ENCODE results near the gene RMND1.

DNA sequence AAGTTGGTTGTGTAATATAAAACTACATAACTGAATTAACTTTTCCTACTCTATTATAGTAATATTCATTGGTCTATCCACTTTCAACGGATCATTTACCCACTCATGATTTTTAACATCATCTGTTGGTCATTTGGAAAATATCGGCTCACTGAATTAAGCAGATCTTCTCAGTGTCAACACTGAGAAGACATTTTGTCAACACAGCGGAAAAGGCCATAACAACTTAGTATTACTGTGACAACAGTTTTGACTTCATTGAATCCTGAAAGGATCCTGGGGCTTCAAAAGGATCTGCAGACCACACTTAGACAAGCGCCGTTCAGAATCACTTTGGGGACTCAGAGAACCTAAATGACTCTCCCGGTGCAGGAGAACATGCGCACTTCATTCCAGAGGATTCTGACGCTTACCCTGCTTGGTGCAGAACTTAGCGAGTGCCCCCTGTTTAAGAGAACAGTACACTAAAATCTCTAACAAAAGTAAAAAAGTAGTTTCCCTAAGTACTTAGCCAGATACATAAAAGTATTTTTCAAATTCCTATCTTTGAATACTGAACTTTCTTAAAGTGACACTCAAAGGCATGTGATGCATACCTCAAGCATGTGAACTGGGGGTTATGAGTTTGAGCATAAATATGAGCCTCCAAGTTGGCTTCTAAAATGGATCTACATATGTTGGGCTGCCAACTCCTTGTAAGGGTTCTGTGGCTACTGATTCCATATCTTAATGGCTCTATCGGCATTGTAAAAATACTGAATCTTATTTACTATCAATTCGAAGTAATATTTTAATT is 64.6 kb downstream of the RMND1 start:
- TF ChIP-seq, protein P1, sequence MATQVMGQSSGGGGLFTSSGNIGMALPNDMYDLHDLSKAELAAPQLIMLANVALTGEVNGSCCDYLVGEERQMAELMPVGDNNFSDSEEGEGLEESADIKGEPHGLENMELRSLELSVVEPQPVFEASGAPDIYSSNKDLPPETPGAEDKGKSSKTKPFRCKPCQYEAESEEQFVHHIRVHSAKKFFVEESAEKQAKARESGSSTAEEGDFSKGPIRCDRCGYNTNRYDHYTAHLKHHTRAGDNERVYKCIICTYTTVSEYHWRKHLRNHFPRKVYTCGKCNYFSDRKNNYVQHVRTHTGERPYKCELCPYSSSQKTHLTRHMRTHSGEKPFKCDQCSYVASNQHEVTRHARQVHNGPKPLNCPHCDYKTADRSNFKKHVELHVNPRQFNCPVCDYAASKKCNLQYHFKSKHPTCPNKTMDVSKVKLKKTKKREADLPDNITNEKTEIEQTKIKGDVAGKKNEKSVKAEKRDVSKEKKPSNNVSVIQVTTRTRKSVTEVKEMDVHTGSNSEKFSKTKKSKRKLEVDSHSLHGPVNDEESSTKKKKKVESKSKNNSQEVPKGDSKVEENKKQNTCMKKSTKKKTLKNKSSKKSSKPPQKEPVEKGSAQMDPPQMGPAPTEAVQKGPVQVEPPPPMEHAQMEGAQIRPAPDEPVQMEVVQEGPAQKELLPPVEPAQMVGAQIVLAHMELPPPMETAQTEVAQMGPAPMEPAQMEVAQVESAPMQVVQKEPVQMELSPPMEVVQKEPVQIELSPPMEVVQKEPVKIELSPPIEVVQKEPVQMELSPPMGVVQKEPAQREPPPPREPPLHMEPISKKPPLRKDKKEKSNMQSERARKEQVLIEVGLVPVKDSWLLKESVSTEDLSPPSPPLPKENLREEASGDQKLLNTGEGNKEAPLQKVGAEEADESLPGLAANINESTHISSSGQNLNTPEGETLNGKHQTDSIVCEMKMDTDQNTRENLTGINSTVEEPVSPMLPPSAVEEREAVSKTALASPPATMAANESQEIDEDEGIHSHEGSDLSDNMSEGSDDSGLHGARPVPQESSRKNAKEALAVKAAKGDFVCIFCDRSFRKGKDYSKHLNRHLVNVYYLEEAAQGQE (IDR thresholded peaks at IDR 0.05; ENCODE audit: insufficient replicate concordance, low read depth): no peak
- TF ChIP-seq CTCF (IDR thresholded peaks at IDR 0.05; ENCODE audit: insufficient read depth, low read length) (no peak), POLR2AphosphoS5 (IDR thresholded peaks at IDR 0.05; ENCODE audit: low read depth) (no peak), GABPA (IDR thresholded peaks at IDR 0.05; ENCODE audit: low read depth) (no peak)
